Thoracic aorta (tissue), 2 donors: Measurements from ENCODE around the gene TMEM145. TPM values are rescaled to one million over a fixed set of nuclear protein-coding genes. Genes with fewer than 3 reads are reported as not detected.

ENCODE experiments used
- ATAC-seq: fragments of 150-250 bp; one replicate; pipeline ENCODE4 v1.8.0; 2017; ENCODE audit warnings: low read depth; ENCODE audit not compliant: insufficient number of reproducible peaks, low FRiP score
- DNase-seq: peaks from one replicate; pipeline ENCODE4 v3.0.0-alpha.2; 2020; ENCODE audit warnings: low spot score
- H3K27ac ChIP-seq, 2 donors: fragments of 200-600 bp; sonication (generic); 1 replicate in 1 of 2; 2 replicates in 1 of 2; pipeline ENCODE4 v1.5.1; 2016; ENCODE audit warnings: mild to moderate bottlenecking in 2 of 2, moderate library complexity in 2 of 2
- H3K27me3 ChIP-seq: fragments of 200-600 bp; sonication (generic); replicated peaks from 2 replicates; pipeline ENCODE4 v1.6.0; 2016; ENCODE audit warnings: mild to moderate bottlenecking; ENCODE audit not compliant: insufficient read depth
- H3K36me3 ChIP-seq: fragments of 200-600 bp; sonication (generic); one replicate; pipeline ENCODE4 v1.5.1; 2016
- H3K4me1 ChIP-seq, 2 donors: fragments of 200-600 bp; sonication (generic); 1 replicate in 1 of 2; 2 replicates in 1 of 2; pipeline versions ENCODE4 v1.5.1 to v1.6.0; 2016; ENCODE audit warnings: low read depth in 2 of 2, mild to moderate bottlenecking in 1 of 2; ENCODE audit not compliant: control insufficient read depth in 1 of 2
- H3K4me3 ChIP-seq: fragments of 200-600 bp; sonication (generic); 2 replicates; pipeline ENCODE4 v1.5.1; 2016; ENCODE audit warnings: mild to moderate bottlenecking
- H3K9me3 ChIP-seq: fragments of 200-600 bp; sonication (generic); 2 replicates; pipeline ENCODE4 v1.5.1; 2016
- CTCF ChIP-seq: fragments of 200-600 bp; sonication (generic); IDR thresholded peaks from one replicate; pipeline ENCODE4 v1.5.1; 2019; ENCODE audit warnings: antibody characterized with exemption
- total RNA-seq, 2 donors: library from RNA; depleted of rRNA; stranded (reverse); fragments of >200 nt; gene quantifications; one replicate each; pipeline versions ENCODE4 v1.1.0 to v1.2.3, GENCODE V29; 2016

Gene TMEM145
- total RNA-seq, 2 donors from 2014 or later = not detected

GRCh38 chr19:42368765-42369164 is 55.7 kb downstream of the TMEM145 start:
- Histone ChIP-seq H3K36me3 (no peaks in the 10 kb centered on the region), H3K27ac (no peak overlapping the region), H3K4me1 (peaks cover 0 to 19% of the 10 kb centered on the region in 2 donors), H3K4me3 (no peak overlapping the region), H3K9me3 (no peaks in the 10 kb centered on the region), H3K27me3 (no peaks in the 10 kb centered on the region)
- no peak for TF ChIP-seq CTCF
- ATAC-seq (no peak), DNase-seq (no peak)

GRCh38 chr19:42369433-42370067 is 56.4 kb downstream of the TMEM145 start:
- H3K27me3 ChIP-seq = no peaks in the 10 kb centered on the region
- no peak overlapping the region for H3K4me3 ChIP-seq
- ATAC-seq (no peak), DNase-seq (no peak)
- no peaks in the 10 kb centered on the region for H3K9me3 ChIP-seq
- no peak for TF ChIP-seq CTCF
- no peaks in the 10 kb centered on the region for H3K36me3 ChIP-seq
- H3K4me1 ChIP-seq = peaks cover 0 to 17% of the 10 kb centered on the region in 2 donors
- no peak overlapping the region for H3K27ac ChIP-seq

- H3K27ac ChIP-seq = no peak overlapping the region
- no peak for TF ChIP-seq CTCF
- H3K4me3 ChIP-seq = no peak overlapping the region
- H3K4me1 ChIP-seq = peaks cover 0 to 12% of the 10 kb centered on the region in 2 donors
- no peak for DNase-seq
- H3K36me3 ChIP-seq = no peaks in the 10 kb centered on the region
- no peak for ATAC-seq
- H3K27me3 ChIP-seq = no peaks in the 10 kb centered on the region
- no peaks in the 10 kb centered on the region for H3K9me3 ChIP-seq
These were observed 57.0 kb downstream of the TMEM145 start for GRCh38 chr19:42370068-42370520.

GRCh38 chr19:42370626-42371175 is 57.6 kb downstream of the TMEM145 start:
- Histone ChIP-seq H3K4me1 (peaks cover 0 to 9% of the 10 kb centered on the region in 2 donors), H3K9me3 (no peaks in the 10 kb centered on the region), H3K4me3 (no peak overlapping the region), H3K27me3 (no peaks in the 10 kb centered on the region), H3K36me3 (peaks cover 4% of the 10 kb centered on the region), H3K27ac (no peak overlapping the region)
- no peak for TF ChIP-seq CTCF
- no peak for DNase-seq
- no peak for ATAC-seq

Other genes with a start within 250 kb of the TMEM145 start
- gene GRIK5, start 243.1 kb upstream of the TMEM145 start, total RNA-seq = 10 to 100 TPM; 22.3 to 24.8 TPM
- 10 to 100 TPM; 20.4 to 24.2 TPM for gene ZNF574, start 237.1 kb upstream of the TMEM145 start, total RNA-seq
- gene POU2F2, start 180.9 kb upstream of the TMEM145 start, total RNA-seq = 1 to 10 TPM in 1 of 2 donors, under 1 TPM in 1; 0.85 to 5.8 TPM
- 10 to 100 TPM; 21.7 to 33.2 TPM for gene DEDD2, start 95.6 kb upstream of the TMEM145 start, total RNA-seq
- 10 to 100 TPM in 1 of 2 donors, 1 to 10 TPM in 1; 7.9 to 10.3 TPM for gene ZNF526, start 93.0 kb upstream of the TMEM145 start, total RNA-seq
- gene GSK3A, start 70.7 kb upstream of the TMEM145 start, total RNA-seq = 10 to 100 TPM; 23.7 to 26.9 TPM
- 10 to 100 TPM; 46.6 to 49.8 TPM for gene ERF, start 58.2 kb upstream of the TMEM145 start, total RNA-seq
- 100 to 1,000 TPM in 1 of 2 donors, 10 to 100 TPM in 1; 57.1 to 112 TPM for gene CIC, start 44.1 kb upstream of the TMEM145 start, total RNA-seq
- gene PRR19, start 11.2 kb upstream of the TMEM145 start, total RNA-seq = not detected
- 1 to 10 TPM in 1 of 2 donors, not detected in 1; 1.8 TPM for gene PAFAH1B3, start 10.7 kb upstream of the TMEM145 start, total RNA-seq
- gene MEGF8, start 12.3 kb downstream of the TMEM145 start, total RNA-seq = 10 to 100 TPM; 19.5 to 24.4 TPM
- gene CNFN, start 77.0 kb downstream of the TMEM145 start, total RNA-seq = not detected
- gene LIPE, start 114.1 kb downstream of the TMEM145 start, total RNA-seq = 1 to 10 TPM; 4.5 to 7.3 TPM
- 1 to 10 TPM in 1 of 2 donors, not detected in 1; 1.6 TPM for gene CXCL17, start 129.6 kb downstream of the TMEM145 start, total RNA-seq
- gene CEACAM1, start 215.2 kb downstream of the TMEM145 start, total RNA-seq = 1 to 10 TPM; 2.2 to 4.6 TPM